HG03432 (cell line): Measurements from ENCODE around the gene PHF13.
A peak's percentile ranks its signal among the peaks of the same experiment; 100 is the strongest.

Experiments used
- ATAC-seq: cut with Tn5 transposase; IDR thresholded peaks from one replicate; pipeline ENCODE4 v1.9.1; 2021; ENCODE audit warnings: mild to moderate bottlenecking, moderate library complexity; ENCODE audit not compliant: unreplicated experiment

The PHF13 gene

GRCh38 chr1:6601049-6601922 is 12.2 kb upstream of the PHF13 start:
- peak; percentile 28 for ATAC-seq

DNA sequence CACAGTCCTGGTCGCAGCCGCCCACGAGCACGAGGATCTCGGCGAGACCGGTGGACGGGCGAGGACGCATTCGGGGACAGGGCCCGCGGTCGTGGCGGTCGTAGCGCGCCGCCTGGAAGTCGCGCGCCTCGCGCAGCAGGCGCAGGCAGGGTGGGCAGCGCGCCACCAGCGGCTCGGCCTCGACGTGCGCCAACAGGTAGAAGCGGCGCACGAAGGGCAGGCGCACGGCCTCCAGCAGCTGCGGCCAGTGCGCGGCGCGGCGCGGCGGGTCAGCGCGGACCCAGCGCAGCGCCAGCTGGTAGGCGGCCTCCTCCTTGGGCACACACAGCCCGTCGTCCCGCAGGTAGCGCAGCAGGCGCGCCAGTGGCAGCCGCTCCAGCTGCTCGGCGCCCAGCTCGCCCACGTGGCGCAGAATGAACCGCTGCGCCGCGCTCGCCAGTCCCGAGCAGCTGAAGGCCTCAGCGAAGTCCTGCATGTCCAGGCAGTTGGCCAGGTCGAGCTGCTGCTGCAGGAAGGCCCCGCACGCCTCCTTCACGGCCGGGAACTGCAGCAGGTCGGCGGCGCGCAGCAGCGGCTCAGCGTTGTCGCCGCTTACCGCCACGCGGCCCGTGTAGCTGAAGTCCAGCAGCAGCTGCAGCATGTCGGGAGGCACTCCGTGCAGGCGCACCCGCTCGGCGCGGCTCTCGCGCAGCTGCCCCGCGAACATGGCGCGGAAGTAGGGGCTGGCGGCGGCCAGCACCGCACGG is 11.4 kb upstream of the PHF13 start:
- ATAC-seq, result peak; percentile 37

DNA sequence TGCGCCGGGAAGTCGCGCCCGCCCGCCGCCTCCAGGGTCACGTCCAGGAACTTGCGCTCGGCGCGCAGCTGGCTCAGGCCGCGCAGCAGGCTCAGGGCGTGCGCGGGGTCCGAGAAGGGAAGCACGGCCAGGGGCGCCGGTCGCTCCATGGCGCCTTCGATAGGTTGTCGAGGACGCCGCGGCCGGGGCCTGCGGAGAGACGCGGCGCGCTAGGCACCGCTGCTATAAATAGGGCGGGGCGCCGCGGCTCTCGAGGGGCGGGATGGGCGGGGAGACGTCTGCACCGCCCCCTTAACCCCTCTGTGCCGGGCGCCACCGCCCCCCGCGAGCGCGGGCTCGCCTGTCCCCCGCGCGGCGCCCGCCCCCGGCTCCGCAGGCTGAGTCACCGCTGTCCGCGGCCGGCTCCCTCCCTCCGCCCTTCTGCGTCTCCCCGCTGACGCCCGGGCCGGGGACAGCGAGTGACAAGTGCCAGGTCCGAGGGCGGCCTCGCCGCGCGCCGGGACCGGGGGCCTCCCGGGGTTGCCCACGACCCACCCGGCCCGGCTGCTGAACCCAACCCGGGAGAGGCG is 10.8 kb upstream of the PHF13 start, which contains the start of gene KLHL21:
KLHL21 (minus strand) TSS at position 201 of the 569 bp plus-strand sequence; CDS start at position 149, 52 bp downstream.
- peak; percentile 58 for ATAC-seq

GRCh38 chr1:6603238-6603914 is 10.2 kb upstream of the PHF13 start:
- ATAC-seq, result peak; percentile 22

GRCh38 chr1:6603915-6604558 is 9.5 kb upstream of the PHF13 start:
- no peak for ATAC-seq

GRCh38 chr1:6612641-6613360 is 730 bp upstream of the PHF13 start:
- ATAC-seq, result peak; percentile 42

- no peak for ATAC-seq
Measured at GRCh38 chr1:6614019-6614928, 743 bp downstream of the PHF13 start.

- no peak for ATAC-seq
Measured at GRCh38 chr1:6614929-6615785, 1.6 kb downstream of the PHF13 start.

DNA sequence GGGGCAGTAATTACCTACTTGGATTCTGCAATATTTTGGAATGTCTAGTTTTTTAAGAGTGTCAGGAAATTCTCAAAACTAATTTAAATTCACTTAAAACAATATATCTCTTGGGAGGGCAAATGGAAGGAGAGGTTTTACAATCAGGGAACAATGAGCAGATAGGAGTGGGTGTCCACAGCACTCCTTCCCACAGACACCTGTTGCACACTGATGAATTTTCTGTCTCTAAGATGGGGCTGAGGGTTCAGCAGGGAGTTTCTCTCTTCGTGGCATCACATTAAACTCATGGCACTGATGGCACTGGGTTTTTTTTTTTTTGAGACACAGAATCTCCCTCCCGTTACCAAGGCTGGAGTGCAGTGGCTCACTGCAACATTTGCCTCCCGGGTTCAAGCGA is 5.5 kb downstream of the PHF13 start:
- no peak for ATAC-seq

DNA sequence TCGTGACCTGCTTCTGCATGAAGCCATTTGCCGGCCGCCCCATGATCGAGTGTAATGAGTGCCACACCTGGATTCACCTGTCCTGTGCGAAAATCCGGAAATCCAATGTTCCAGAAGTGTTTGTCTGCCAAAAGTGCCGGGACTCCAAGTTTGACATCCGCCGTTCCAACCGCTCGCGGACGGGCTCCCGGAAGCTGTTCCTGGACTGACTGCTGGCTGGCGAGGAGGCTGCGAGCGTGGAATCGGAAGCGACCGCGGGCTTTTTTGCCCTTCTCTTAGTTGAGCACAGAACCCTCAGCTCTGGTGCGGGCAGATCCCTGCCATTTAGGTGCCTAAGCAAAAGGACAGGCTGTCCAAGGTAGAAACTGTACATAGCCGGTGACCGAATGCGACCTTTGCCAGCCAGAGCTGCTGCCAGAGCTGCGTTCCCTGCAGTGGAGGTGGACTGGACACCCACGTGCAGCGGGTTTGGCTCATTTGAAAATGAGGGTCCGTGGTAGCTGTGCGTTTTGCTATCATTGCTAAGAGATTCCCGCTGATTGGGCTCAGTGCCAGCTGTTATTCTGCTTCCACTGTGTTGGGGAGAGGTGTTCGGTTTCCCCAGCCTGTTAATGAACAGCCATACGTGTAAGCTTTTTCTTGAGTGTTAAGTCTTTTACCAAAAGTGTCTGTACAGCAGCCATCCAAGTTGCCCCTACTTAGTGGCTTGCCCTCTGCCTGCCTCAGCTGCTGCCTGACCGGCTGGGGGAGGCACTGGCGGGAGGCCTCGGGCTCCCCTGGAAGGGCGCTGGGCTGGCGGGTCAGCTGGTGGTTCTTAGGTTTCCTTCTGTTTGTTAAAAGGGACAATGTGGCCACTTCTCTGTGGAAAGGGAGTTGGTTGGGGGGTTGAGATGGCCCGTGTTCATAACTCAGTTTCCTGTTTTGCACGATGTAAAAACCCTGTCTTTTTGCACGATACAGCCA is 8.2 kb downstream of the PHF13 start:
- no peak for ATAC-seq

- no peak for ATAC-seq
Measured at GRCh38 chr1:6622396-6623152, 9.0 kb downstream of the PHF13 start.

DNA sequence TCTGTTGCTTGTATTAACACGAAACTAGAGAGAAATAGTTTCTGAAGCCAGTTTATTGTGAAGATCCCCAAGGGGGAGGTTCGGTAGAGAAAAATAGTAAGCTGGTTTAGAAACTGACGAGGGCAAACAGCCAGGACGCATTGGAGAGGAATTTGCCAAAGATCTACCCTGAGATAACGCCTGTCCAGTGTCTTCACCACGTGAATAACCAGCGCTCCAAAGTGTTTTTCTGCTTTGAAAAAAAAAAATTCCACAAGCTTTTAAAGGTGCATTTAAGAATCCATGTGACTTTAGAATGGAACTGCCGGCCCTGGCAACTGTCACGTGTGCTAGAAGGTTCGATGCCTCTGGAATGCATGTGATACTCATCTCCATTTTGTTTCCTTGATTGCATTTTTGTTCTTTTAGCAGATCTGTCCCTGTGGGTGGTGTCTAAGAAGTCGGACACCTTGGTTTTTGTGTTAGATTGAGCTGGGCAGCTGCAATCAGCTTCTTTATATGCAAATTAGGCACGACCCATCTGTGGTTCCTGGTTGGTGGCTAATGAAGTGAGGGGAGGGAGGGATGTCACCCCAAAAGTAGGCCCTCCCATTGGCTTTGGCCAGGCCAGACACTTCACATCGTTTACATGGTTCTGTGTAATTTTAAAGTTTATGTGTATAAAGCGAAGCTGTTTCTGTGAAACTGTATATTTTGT is 9.9 kb downstream of the PHF13 start:
- ATAC-seq, result no peak

DNA sequence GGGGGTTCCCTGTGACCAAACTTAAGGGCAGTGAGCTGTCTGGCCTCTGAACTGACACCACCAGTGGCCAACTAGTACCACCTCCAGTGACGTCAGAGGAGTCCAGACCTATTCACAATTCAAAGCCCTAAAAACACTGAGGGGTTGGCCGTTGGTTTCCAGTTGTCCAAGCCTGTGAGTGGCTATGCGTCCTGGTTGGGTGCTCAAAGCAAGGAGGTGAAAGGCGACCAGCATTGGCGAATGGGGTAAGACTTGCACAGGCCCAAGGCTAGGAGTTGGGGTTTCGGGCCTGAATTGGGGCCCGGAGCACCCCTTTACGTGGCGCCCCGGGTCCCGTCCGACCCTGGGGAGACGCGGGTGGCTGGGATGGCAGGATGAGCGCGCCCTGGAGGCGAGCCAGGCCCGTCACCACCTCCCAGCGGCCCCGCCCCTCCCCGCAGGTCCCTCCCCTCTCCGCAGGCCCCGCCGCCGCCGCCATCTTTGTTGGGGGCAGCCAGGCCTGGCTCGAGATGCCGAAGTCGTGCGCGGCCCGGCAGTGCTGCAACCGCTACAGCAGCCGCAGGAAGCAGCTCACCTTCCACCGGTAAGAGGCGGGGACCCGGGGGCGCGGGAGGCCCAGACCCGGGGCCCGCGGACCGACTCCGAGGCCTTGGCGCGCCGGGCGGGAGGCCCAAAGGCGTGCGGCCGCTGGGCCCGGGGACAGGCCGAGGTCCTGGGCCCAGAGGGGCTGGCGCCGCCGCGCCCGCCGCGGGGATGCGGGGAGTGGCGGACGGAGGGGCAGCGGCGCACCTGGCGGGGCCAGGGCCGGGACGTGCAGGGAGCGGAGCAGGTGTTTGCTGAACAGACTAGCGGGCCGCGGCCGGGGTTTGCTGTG is 11.4 kb downstream of the PHF13 start, which contains the start of gene THAP3:
THAP3 (plus strand) TSS at position 159 of the 874 bp plus-strand sequence; CDS start at position 510, 351 bp downstream.
- peak; percentile 84 for ATAC-seq

DNA sequence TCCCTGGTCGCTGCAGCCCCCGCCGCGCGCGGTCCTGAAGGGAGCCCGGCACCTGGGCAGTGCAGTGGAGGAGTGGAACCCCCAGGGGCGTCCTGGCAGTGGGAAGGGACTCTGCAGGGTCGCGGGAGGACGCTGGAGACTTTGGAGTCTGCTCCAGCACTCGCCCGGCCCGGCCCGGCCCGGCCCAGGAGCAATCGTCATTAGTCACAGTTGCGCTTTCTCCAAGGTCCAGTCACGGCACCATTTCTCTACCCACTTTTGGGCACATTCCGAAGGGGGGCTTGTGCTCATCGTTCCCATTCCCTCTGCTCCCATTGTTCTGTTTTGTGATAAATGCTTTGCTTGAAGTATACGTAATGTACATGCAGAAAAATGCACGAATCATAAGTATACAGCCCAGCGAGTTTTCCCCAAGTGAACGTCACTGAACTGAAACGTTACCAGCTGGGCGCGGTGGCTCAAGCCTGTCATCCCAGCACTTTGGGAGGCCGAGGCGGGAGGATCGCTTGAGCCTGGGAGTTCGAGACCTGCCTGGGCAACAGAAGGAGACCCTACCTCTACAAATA is 12.1 kb downstream of the PHF13 start:
- ATAC-seq, result peak; percentile 8
